ENCODE measurements around the gene SUSD3.
A peak's percentile ranks its signal among the peaks of the same experiment; 100 is the strongest.
"Not testable (repeated sequence)": the region's sequence is repeated elsewhere in the genome, so short reads cannot be mapped to it uniquely, and the experiment has no call there.

The SUSD3 gene

GRCh38 chr9:93114984-93115335 lies 56.5 kb downstream of the SUSD3 start:
- DNase-seq (ENCODE audit: low read depth), result no peak
- H3K4me3 ChIP-seq (ENCODE audit: control insufficient read depth, low read depth, low read length), result no peak overlapping the region
- no peak for TF ChIP-seq CTCF (conservative IDR thresholded peaks at IDR 0.05; ENCODE audit: control insufficient read depth, insufficient read depth, low read depth, low read length)

GRCh38 chr9:93115486-93116071 lies 57.1 kb downstream of the SUSD3 start:
- no peak for TF ChIP-seq CTCF (conservative IDR thresholded peaks at IDR 0.05; ENCODE audit: control insufficient read depth, insufficient read depth, low read depth, low read length)
- no peak overlapping the region for H3K4me3 ChIP-seq (ENCODE audit: control insufficient read depth, low read depth, low read length)
- DNase-seq (ENCODE audit: low read depth), result no peak

- no peak overlapping the region for H3K4me3 ChIP-seq (ENCODE audit: control insufficient read depth, low read depth, low read length)
- DNase-seq (ENCODE audit: low read depth), result peak; percentile 85
- no peak for TF ChIP-seq CTCF (conservative IDR thresholded peaks at IDR 0.05; ENCODE audit: control insufficient read depth, insufficient read depth, low read depth, low read length)
Observed at GRCh38 chr9:93116072-93116961, 57.8 kb downstream of the SUSD3 start.

- H3K4me3 ChIP-seq (ENCODE audit: control insufficient read depth, low read depth, low read length); DNase-seq (ENCODE audit: low read depth): not testable (repeated sequence)
Observed at GRCh38 chr9:93117521-93117920, 59.0 kb downstream of the SUSD3 start.

GRCh38 chr9:93117924-93118862 lies 59.7 kb downstream of the SUSD3 start:
- TF ChIP-seq CTCF (conservative IDR thresholded peaks at IDR 0.05; ENCODE audit: control insufficient read depth, insufficient read depth, low read depth, low read length), result no peak
- H3K4me3 ChIP-seq (ENCODE audit: control insufficient read depth, low read depth, low read length), result no peak overlapping the region
- no peak for DNase-seq (ENCODE audit: low read depth)

GRCh38 chr9:93118863-93119702 lies 60.6 kb downstream of the SUSD3 start:
- DNase-seq (ENCODE audit: low read depth), result no peak
- TF ChIP-seq CTCF (conservative IDR thresholded peaks at IDR 0.05; ENCODE audit: control insufficient read depth, insufficient read depth, low read depth, low read length), result no peak
- H3K4me3 ChIP-seq (ENCODE audit: control insufficient read depth, low read depth, low read length), result no peak overlapping the region
